GM19238 (cell line): ENCODE data around the gene FLYWCH1.
A peak's percentile ranks its signal among the peaks of the same experiment; 100 is the strongest.

Experiments used
- DNase-seq: peaks from one replicate; pipeline ENCODE4 v3.0.0; 2011; ENCODE audit warnings: low spot score; ENCODE audit not compliant: insufficient read length

Gene FLYWCH1

GRCh38 chr16:2952679-2953078, 40.9 kb downstream of the FLYWCH1 start:
- DNase-seq = no peak

- no peak for DNase-seq
Observed at GRCh38 chr16:2953706-2954627, 42.2 kb downstream of the FLYWCH1 start.

GRCh38 chr16:2954656-2955381, 43.1 kb downstream of the FLYWCH1 start:
- no peak for DNase-seq

GRCh38 chr16:2955438-2955778, 43.7 kb downstream of the FLYWCH1 start:
- no peak for DNase-seq

- DNase-seq = no peak
Observed at GRCh38 chr16:2955779-2956578, 44.2 kb downstream of the FLYWCH1 start.

GRCh38 chr16:2956579-2956956, 44.8 kb downstream of the FLYWCH1 start:
- no peak for DNase-seq

- DNase-seq = no peak
Observed at GRCh38 chr16:2959206-2959605, 47.5 kb downstream of the FLYWCH1 start.

- DNase-seq = no peak
Observed at GRCh38 chr16:2960183-2961010, 48.7 kb downstream of the FLYWCH1 start.

- no peak for DNase-seq
Observed at GRCh38 chr16:2962334-2963073, 50.8 kb downstream of the FLYWCH1 start.

- no peak for DNase-seq
Observed at GRCh38 chr16:2963074-2963722, 51.5 kb downstream of the FLYWCH1 start.

- DNase-seq = no peak
Observed at GRCh38 chr16:2963723-2964474, 52.2 kb downstream of the FLYWCH1 start, which contains the start of gene KREMEN2. Gene KREMEN2, plus strand, starts transcription at chr16:2964275. Its CDS starts 246 bp downstream, at chr16:2964521.

- DNase-seq = peak; percentile 71
Observed at GRCh38 chr16:2964475-2965336, 53.0 kb downstream of the FLYWCH1 start.

- no peak for DNase-seq
Observed at GRCh38 chr16:2966043-2966807, 54.5 kb downstream of the FLYWCH1 start.

GRCh38 chr16:2966808-2967191, 55.1 kb downstream of the FLYWCH1 start:
- DNase-seq = no peak

- DNase-seq = no peak
Observed at GRCh38 chr16:2967211-2967631, 55.5 kb downstream of the FLYWCH1 start.

- no peak for DNase-seq
Observed at GRCh38 chr16:2967721-2968161, 56.0 kb downstream of the FLYWCH1 start.

- DNase-seq = no peak
Observed at GRCh38 chr16:2968368-2968737, 56.6 kb downstream of the FLYWCH1 start.
